H7 (cell line): ENCODE data around the gene DEF6. TPM values are rescaled to one million over a fixed set of nuclear protein-coding genes. Genes with fewer than 3 reads are reported as not detected.
"Not testable (repeated sequence)": the region's sequence is repeated elsewhere in the genome, so short reads cannot be mapped to it uniquely, and the experiment has no call there.

Experiments
- DNase-seq: peaks from one replicate; pipeline ENCODE4 v3.0.0; 2012
- H3K27me3 ChIP-seq: 2 replicates; pipeline ENCODE4 v1.6.0; 2011; ENCODE audit warnings: mild to moderate bottlenecking, low read length; ENCODE audit not compliant: control insufficient read depth, insufficient read depth
- H3K36me3 ChIP-seq: replicated peaks from 2 replicates; pipeline ENCODE4 v1.5.1; 2011; ENCODE audit warnings: low read length; ENCODE audit not compliant: control insufficient read depth, insufficient read depth
- H3K4me3 ChIP-seq: 2 replicates; pipeline ENCODE4 v1.5.1; 2011; ENCODE audit warnings: low read depth, mild to moderate bottlenecking, control low read depth, low read length, moderate library complexity; ENCODE audit not compliant: insufficient read depth
- total RNA-seq: library from RNA; depleted of rRNA; stranded (reverse); fragments of >200 nt; shearing (Covaris generic); gene quantifications from 2 replicates; pipeline ENCODE4 v1.2.3, GENCODE V29; 2014

DEF6 gene
- total RNA-seq, 1 experiment from 2014 or later, result 6.5 TPM

- peaks cover 4% of the 10 kb centered on the region for H3K27me3 ChIP-seq
- H3K36me3 ChIP-seq, result no peaks in the 10 kb centered on the region
- no peak overlapping the region for H3K4me3 ChIP-seq
- DNase-seq, result no peak
These were observed 13.9 kb downstream of the DEF6 start for GRCh38 chr6:35311390-35312075.

- H3K4me3 ChIP-seq, result no peak overlapping the region
- H3K36me3 ChIP-seq, result no peaks in the 10 kb centered on the region
- H3K27me3 ChIP-seq, result peaks cover 11% of the 10 kb centered on the region
- no peak for DNase-seq
These were observed 14.6 kb downstream of the DEF6 start for GRCh38 chr6:35312076-35312800.

DNA sequence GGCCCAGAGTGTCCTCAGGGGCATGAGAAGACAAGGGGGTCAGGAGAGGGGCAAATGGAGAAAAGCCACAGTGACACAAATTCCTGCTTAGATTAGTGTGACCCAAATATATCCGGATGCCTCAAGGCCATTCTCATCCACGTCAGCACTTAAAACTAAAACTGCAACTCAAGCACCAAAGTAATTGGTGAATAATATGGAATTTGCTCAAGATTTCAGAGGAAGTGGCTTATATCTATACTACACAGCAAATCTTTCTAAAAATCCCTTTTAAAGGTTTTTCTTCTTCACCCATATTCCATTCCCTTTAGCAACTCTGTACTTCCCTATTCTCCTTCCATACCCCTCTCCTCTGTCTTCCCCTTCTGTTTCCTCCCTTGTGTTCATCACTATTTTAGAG, 15.2 kb downstream of the DEF6 start:
- H3K36me3 ChIP-seq, result no peaks in the 10 kb centered on the region
- DNase-seq, result no peak
- peaks cover 17% of the 10 kb centered on the region for H3K27me3 ChIP-seq
- no peak overlapping the region for H3K4me3 ChIP-seq

- DNase-seq, result peak; percentile 65
- H3K36me3 ChIP-seq, result no peaks in the 10 kb centered on the region; the same call in 1 of the 2 replicates
- H3K4me3 ChIP-seq, result peak overlapping the region; percentile 50
- peaks cover 21% of the 10 kb centered on the region for H3K27me3 ChIP-seq
These were observed 20.0 kb downstream of the DEF6 start for GRCh38 chr6:35317483-35318195.

DNA sequence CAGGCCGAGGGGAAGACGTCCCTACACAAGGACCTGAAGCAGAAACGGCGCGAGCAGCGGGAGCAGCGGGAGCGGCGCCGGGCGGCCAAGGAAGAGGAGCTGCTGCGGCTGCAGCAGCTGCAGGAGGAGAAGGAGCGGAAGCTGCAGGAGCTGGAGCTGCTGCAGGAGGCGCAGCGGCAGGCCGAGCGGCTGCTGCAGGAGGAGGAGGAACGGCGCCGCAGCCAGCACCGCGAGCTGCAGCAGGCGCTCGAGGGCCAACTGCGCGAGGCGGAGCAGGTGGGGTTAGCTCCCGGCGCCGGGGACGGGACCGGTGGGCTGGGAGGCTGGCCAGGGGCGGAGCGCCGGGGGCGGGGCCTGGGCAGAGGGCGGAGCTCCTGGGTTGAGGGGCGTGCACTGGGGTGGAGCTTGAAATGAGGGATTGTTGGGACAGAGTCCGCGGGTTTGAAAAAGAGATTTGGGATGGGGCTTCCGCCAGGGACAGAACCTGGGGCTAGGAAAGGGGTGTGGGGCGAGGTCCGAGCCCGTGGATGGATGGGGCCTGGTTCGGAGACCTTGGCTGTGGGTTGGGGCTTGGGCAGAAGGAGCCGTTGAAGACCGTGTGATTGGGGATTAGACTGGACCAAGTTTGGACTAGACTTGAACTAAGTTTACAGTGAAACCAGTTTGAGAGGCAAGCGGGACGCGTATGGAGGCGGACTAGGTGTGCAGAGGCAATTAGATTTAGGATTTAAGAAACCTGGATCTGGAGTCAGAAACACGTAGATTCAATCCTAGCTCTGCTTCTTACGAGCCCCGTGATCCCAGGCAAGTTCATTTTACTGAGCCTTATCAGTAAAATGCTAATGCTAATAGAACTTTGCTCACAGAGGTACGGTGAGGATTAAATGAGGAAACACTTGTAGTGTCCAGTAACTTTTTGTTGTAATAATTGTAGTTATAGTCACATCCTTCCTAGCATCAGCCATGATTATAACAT, 20.9 kb downstream of the DEF6 start:
- H3K4me3 ChIP-seq, result peak overlapping the region; percentile 50
- peaks cover 21% of the 10 kb centered on the region for H3K27me3 ChIP-seq
- DNase-seq, result peak; percentile 100
- H3K36me3 ChIP-seq, result no peaks in the 10 kb centered on the region; the same call in 1 of the 2 replicates

DNA sequence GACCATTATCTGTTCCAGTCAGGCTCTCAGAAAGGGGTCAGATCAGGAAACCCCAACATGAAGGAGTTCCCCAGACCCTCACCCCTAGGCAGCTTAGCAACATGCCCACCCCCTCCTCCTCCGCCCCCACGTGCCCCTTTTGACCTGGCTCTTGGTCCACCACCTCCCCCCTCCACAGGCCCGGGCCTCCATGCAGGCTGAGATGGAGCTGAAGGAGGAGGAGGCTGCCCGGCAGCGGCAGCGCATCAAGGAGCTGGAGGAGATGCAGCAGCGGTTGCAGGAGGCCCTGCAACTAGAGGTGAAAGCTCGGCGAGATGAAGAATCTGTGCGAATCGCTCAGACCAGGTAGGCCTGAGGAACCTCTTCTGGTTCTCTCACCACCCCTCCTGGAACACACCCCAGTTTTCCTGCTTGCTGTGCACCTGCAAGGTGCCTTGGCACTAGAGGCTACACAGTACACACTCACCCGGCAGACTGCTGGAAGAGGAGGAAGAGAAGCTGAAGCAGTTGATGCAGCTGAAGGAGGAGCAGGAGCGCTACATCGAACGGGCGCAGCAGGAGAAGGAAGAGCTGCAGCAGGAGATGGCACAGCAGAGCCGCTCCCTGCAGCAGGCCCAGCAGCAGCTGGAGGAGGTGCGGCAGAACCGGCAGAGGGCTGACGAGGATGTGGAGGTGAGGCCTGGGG, 21.9 kb downstream of the DEF6 start:
- Histone ChIP-seq H3K27me3 (peaks cover 21% of the 10 kb centered on the region), H3K36me3 (no peaks in the 10 kb centered on the region; the same call in 1 of the 2 replicates), H3K4me3 (no peak overlapping the region)
- DNase-seq, result no peak

- Histone ChIP-seq H3K4me3 (no peak overlapping the region), H3K27me3 (peaks cover 21% of the 10 kb centered on the region), H3K36me3 (no peaks in the 10 kb centered on the region; the same call in 1 of the 2 replicates)
- no peak for DNase-seq
These were observed 22.4 kb downstream of the DEF6 start for GRCh38 chr6:35320031-35320410.

- Histone ChIP-seq H3K27me3 (peaks cover 21% of the 10 kb centered on the region), H3K4me3 (no peak overlapping the region), H3K36me3 (no peaks in the 10 kb centered on the region; the same call in 1 of the 2 replicates)
- DNase-seq, result no peak
These were observed 23.5 kb downstream of the DEF6 start for GRCh38 chr6:35321091-35321490.

DNA sequence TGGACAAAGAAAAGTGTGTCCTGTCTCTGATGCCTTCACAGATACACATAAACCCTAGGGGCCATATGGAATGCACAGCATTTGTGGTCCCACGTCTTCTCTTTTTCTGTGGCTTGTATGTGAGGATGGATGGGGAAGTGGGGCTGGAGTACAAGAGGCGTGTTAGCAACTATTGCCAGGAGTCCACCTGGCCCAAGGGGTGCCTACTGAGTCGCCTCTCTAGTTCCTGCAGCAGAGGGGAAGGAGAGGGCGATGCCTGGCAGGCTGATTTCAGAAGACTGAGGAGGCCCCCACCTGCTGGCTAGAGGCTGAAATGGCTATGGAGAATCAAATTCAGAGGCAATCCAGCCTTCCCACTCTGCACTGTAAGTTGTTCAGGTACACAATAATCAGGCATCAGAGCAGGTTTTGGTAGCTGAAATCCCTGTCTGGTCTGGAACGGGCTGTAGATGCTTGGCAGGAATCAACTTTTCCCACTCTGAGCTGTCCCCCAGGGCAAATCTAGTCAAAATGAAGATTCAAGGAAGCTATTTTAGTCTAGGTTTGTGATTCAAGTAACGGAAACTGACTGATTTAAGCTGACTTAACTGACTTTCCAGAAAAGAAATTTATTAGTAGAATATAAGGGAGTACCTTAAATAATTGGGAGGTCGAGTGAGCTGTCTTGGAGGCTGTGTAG, 29.9 kb downstream of the DEF6 start:
- peak; percentile 84 for DNase-seq
- no peaks in the 10 kb centered on the region for H3K27me3 ChIP-seq
- H3K36me3 ChIP-seq, result no peaks in the 10 kb centered on the region
- no peak overlapping the region for H3K4me3 ChIP-seq

DNA sequence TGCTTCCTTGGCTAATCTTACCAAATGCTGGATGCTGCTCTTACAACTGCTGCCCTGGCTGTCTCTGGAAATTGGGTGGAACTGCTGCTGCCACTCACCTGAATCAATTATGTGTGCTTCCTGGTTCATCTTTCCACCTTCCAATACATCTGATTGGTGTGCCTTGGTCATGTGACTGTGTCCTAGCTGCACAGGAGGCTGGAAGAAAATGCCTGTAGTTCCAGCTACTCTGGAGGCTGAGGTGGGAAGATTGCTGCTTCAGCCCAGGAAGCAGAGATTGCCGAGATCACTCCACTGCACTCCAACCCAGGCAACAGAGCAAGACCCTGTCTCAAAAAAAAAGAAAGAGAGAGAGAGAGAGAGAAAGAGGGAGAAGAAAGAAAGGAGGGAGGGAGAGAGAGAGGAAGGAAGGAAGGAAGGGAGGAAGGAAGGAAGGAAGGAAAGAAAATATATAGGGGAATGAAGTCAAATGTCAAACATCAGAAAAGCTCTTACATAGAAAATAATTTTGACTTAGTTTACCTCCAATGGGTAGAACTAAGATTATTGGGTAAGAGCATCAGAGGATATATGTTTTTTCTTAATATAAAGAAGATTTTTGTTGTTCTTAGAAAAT, 30.6 kb downstream of the DEF6 start:
- DNase-seq, result no peak
- Histone ChIP-seq H3K36me3 (no peaks in the 10 kb centered on the region), H3K4me3 (no peak overlapping the region), H3K27me3 (no peaks in the 10 kb centered on the region)

DNA sequence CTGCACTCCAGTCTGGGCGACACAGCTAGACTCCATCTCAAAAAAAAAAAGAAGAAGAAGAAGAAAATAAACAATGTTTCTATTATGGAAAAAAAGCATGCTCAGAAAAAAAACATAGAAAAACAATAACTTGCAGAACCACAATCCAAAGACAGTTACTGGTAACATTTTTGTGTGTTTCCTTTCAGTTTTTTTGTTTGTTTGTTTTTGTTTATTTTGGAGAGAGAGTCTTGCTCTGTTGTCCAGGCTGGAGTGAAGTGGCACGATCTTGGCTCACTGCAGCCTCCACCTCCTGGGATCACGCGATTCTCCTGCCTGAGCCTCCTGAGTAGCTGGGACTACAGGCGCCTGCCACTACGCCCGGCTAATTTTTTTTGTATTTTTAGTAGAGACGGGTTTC, 31.3 kb downstream of the DEF6 start:
- H3K4me3 ChIP-seq, DNase-seq, H3K27me3 ChIP-seq, H3K36me3 ChIP-seq: not testable (repeated sequence)

- no peak for DNase-seq
- H3K27me3 ChIP-seq, result no peaks in the 10 kb centered on the region
- no peak overlapping the region for H3K4me3 ChIP-seq
- H3K36me3 ChIP-seq, result no peaks in the 10 kb centered on the region
These were observed 33.0 kb downstream of the DEF6 start for GRCh38 chr6:35330541-35331119.
